HG02884 (cell line): ENCODE results near the gene MYOM1.

ENCODE experiments used
- ATAC-seq: cut with Tn5 transposase; IDR thresholded peaks from one replicate; pipeline ENCODE4 v1.9.1; 2021; ENCODE audit warnings: mild to moderate bottlenecking, moderate library complexity; ENCODE audit not compliant: unreplicated experiment

The MYOM1 gene

DNA sequence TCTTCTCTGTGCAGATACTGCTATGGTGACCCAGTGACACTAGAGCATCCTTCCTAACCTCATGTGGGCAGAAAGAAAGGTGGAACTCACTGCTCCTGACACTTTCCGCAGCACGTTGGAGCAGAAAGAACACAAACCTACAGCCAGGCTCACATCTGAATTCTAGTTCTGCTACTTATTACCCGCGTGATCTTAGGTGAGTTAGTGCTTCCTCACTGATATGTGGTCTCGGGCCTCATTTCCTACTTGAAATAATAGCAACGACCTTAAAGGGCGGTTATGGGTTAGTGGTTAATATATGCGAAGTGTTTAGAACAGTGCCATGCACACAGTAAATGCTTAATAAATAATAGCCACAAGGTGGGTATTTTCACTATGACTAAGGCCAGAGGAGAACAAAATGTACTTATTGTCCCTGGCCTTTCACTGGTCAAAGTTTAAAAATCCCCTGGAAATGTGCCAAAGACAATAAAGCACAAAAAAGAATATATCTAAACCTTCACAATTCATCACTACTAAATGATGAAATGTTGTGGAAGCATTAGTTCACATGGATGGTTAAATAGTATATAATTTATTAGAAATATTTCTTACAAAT is 66.6 kb downstream of the MYOM1 start:
- no peak for ATAC-seq

DNA sequence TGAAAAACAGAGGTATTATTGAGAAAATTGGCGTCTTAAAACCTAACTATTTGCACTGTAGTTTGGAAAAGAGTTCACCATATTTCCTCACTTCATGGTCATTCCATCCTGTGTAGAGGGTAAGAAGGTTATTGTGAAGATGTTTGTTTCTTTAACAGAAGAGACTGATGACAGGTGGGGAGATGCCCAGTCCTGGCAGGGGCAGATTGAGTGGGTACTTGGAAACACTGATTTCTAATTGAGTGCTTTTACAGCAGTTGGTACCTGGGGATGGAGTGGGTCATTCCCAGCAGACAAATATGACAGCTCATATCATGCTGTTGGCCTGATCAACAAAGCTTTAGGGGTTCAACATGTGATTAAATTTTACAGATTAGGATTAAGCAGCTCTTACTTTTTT is 67.5 kb downstream of the MYOM1 start:
- no peak for ATAC-seq

DNA sequence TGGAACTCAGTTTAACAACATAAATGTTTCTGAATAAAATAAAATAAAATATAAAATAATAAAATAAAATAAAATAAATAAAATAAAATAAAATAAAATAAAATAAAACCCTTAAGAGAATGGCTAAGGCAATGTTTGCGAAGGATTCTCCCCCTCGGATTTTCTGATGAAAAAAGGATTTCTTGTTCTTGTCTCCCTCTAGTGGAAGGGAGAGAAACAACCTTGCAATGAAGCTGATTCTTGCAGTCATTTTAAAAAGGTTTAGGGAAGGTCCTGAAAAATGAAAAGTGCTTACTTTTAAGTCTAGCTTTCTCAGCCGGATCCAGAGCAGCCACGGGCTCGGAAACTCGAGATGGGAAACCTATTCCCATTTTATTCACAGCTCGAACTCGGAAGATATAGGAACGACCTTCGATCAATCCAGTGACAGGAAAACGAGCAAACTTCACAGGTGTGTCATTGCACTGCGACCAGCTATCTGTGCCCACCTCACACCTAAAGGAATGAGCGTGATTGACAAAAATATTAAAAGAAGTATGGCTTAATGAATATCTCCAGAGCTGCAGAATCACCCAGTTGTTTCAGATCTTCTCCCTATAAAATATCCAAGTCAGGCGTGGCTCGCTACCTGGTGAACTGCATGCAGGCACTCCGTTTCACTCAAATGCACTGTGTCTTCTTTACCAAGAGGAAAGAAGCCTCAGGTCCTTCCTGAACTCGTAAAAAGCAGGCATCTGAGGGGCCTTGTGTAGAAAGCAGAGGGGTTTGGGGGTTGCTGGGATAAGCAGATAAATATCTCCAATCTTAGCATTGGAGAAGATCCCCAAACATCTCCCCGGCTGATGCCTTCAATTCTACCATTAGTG is 68.1 kb downstream of the MYOM1 start:
- ATAC-seq, result no peak

DNA sequence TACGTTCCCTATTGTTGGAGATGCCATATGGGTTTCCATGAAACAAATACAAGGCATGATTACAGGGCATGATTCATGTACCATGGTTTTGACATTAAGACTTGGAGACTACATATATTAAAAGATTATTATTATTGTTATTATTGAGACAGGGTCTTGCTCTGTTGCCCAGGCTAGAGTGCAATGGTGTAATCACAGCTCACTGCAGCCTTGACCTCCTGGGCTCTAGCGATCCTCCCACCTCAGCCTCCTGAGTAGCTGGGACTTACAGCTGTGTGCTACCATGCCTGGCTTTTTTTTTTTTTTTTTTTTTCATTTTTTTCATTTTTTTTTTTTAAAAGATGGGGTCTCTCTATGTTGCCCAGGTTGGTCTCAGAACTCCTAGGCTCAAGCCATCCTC is 69.1 kb downstream of the MYOM1 start:
- ATAC-seq, result no peak

GRCh38 chr18:3150274-3150673 is 69.5 kb downstream of the MYOM1 start:
- ATAC-seq, result no peak

DNA sequence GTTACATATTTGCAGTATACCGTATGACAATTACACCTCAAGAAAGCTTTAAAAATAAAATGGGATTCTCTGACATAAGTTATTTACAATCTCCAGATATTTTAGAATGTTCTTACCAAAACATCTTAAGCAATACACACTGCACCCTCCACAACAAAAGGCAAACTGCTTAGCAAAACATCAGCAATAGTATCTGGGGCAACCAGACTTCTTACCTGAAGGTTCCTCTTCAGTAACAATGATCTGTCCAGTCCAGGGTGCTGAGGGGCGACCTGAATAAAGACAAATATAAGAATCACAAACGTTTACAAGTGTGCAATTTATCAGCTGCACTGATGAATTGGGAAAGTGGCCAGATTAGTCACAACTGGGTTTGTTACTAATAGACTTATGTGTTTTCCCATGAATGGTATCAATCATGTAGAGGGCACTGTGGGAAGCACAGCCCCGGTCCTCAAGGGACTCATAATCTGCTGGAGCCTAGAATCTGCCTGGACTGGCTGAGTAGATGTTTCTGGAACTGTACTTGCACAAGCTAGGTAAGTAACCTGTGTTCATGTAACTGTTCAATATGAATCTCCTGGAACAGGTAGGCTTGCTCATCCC is 70.7 kb downstream of the MYOM1 start:
- no peak for ATAC-seq

- no peak for ATAC-seq
Measured at GRCh38 chr18:3147935-3148554, 71.7 kb downstream of the MYOM1 start.

DNA sequence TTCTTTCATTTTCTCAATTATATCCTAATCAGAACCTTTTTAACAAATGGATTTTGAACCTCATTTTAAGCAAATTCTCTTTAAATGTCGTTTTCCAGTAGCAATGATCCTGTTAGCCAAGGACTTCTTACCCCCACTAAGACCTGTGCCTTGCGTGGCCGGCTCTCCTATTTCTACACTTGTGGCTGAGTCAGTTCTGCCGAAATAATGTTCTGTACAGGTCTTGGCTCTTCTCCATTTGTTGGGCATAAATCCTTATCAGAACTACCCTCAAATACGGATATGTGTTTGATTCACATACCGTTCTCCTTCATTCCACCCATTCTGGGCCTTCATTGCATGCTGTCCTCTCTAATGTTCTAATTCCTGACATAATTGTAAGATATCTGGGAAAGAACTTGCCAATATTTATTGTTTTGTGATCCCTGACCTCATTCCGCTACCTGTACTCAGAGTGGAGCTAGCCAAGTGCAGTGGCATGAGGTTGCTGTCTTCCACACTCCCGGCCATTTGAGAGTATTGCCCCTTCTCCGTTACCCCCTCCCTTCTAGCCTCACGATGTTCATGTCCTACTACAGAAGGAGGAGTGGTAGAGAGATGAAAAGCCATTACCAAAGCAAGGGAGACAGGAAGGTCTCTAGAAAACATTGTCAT is 78.7 kb downstream of the MYOM1 start:
- no peak for ATAC-seq

GRCh38 chr18:3140342-3140741 is 79.4 kb downstream of the MYOM1 start:
- no peak for ATAC-seq

DNA sequence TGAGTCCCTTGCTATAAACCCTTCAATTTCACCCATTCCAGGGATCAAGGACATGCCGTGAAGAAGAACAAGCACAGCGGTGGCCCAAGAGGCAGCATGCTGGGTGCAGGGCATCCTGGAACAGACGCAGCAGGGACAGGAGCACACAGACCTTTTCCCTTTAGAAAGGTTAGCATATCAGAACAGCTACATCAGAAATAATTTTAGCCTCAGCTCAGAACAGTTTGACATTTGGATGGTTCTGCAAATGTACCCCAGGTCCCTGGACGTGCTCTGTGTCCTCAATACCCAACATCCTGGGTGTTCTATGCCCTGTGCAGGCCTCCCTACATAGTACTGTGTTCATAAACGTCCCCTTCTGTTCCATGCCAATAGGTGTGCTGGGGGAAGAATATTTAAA is 80.4 kb downstream of the MYOM1 start:
- no peak for ATAC-seq

DNA sequence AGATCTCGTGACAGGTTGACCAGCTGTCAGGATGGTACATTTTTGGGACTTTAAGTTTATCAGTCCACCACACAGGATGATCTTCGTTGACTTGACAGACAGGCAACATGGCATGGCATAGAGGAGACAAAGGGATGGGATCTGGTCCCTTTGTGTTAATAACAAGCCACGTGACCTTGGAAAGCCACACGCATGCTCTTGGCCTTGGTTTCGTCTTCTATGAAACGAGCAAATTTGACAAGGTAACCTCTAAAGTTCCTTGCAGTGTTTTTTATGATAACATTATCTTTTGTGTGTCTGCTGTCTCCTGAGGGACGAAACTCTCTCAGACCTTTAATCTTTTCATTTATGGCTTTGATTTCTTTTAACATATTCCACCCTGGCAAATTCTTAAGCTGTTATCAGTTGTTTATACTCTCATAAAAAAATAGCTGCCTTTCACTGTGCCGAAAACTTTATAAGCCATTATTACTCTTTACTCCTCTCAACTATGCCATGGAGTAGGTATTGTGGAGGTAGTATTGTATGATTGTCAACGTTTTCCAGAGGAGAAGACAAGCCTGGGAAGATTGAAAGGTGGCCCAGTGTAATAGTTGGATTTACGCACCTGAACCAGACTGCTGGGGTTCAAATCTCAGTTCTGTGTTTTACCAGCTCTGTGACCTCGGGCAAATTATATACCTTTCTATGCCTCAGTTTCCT is 81.3 kb downstream of the MYOM1 start:
- no peak for ATAC-seq

DNA sequence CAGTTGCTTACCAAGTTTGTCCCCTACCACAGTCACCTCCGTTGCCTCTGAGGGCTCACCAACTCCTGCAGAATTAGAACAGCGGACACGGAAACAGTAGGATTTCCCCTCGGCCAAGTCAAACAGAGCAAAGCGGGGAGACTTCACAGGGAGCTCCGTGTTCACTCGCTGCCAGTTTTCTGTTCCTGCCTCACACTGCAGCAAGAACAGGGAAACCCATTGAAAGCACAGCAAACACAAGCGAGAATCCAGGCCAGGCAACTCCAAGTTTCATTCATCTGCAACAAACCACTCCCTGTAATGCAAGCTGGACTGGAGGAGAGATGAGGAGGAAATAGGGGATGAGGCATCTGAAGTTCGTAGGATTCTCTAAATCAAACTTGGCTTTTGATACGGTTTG is 84.2 kb downstream of the MYOM1 start:
- no peak for ATAC-seq

GRCh38 chr18:3132700-3133099 is 87.1 kb downstream of the MYOM1 start:
- ATAC-seq, result no peak

- no peak for ATAC-seq
Measured at GRCh38 chr18:3130344-3130743, 89.4 kb downstream of the MYOM1 start.

DNA sequence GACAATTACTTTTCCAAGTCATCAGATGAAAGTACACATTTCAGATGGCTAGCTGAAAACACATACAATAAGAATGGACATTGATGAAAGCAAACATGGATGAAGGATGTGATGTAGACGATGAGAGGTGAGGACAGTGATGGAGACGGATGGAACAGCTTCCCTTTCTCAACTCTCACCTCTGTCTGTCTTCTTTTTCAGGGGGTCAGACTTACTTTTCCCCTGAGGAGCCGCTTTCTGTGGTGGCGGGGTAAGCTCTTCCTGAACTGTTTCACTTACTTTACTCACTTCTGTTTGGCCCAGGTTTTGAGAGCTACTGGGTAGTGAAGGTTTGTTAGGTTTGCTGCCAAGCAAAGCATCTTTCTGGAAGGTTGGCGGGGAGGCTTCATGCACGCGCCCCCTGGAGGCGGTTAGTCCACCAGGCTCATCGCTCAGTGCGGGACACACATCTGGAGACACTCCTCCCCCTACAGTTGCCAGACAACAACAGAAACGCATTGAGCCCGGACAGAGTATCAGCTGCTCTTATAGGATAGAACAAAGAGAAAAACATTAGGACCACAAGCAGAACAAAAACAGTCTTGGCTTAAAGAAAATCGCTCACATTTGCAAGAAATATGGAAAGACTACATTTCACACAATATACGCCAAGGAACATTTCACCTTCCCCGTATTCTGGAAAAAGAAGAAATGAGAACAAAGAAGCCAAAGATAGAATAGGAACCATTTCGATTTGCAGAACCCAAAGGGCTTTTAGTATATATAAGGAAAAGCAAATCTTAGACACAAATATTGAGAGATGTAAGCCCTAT is 90.5 kb downstream of the MYOM1 start:
- peak; percentile 99 for ATAC-seq

DNA sequence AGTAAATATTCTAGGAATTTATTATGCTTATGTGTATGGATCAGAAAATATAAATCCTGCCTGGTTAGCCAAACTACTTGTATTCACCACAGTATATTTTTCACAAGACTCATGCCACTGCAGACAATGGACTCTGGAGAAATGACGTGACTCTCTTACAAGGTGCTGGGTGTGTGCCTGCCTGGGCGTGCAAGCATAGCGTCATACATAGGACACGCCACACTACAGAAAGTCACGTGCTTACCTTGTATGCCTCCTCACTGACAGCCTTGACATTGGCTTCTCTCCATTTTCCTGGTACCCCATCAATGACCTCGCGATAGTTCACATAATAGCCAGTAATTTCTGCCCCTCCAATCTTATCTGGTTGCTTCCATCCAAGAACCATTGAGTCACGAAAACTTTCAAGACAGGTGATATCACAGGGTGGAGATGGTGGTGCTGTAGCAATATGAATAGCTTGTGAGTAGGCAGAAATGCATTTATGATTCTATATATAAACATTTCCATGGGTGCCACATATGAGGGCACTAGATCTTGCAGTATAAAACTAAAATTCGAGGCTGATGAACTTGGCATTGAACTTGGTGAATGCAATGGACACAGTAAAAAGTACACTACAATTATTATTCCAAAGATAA is 93.2 kb downstream of the MYOM1 start:
- no peak for ATAC-seq

GRCh38 chr18:3124822-3125221 is 94.9 kb downstream of the MYOM1 start:
- no peak for ATAC-seq

DNA sequence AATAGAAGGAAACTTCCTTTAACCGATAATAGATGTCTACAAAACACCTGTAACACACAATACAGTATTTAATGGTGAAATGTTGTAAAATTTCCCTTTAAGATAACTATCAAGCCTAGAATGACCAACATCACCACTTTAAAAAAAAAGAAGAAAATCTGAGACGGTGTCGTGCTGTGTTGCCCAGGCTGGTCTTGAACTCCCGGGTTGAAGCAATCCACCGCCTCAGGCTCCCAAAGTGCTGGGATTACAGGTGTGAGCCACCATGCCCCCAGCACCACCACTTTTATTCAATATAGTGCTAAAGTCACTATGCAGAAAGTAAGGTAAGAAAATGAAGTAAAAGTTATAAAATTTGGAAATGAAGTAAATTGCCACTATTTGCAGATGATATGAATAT is 96.9 kb downstream of the MYOM1 start:
- ATAC-seq, result no peak

GRCh38 chr18:3121259-3121658 is 98.5 kb downstream of the MYOM1 start:
- ATAC-seq, result no peak
